ENCODE results near the gene MAGI2. TPM values are rescaled to one million over a fixed set of nuclear protein-coding genes. Genes with fewer than 3 reads are reported as not detected.

MAGI2 gene
- total RNA-seq, 6 experiments from 2014 or later = 7.1 to 9.8 (median 8.5) TPM

GRCh38 chr7:78095549-78095948, 1357.9 kb downstream of the MAGI2 start:
- Mint-ChIP-seq H3K4me1 (ENCODE audit: low read depth) (peaks cover 24% of the 10 kb centered on the region), H3K27me3 (ENCODE audit: insufficient read depth) (no peaks in the 10 kb centered on the region; the same call in 1 of the 2 replicates), H3K27ac (no peak overlapping the region), H3K9me3 (no peaks in the 10 kb centered on the region; the same call in 1 of the 2 replicates), H3K36me3 (ENCODE audit: low read depth) (peaks cover 12% of the 10 kb centered on the region), H3K4me3 (no peak overlapping the region)
- peak; percentile 77 for DNase-seq
- TF ChIP-seq, protein P1, sequence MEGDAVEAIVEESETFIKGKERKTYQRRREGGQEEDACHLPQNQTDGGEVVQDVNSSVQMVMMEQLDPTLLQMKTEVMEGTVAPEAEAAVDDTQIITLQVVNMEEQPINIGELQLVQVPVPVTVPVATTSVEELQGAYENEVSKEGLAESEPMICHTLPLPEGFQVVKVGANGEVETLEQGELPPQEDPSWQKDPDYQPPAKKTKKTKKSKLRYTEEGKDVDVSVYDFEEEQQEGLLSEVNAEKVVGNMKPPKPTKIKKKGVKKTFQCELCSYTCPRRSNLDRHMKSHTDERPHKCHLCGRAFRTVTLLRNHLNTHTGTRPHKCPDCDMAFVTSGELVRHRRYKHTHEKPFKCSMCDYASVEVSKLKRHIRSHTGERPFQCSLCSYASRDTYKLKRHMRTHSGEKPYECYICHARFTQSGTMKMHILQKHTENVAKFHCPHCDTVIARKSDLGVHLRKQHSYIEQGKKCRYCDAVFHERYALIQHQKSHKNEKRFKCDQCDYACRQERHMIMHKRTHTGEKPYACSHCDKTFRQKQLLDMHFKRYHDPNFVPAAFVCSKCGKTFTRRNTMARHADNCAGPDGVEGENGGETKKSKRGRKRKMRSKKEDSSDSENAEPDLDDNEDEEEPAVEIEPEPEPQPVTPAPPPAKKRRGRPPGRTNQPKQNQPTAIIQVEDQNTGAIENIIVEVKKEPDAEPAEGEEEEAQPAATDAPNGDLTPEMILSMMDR (IDR thresholded peaks at IDR 0.05) = peak; percentile 69

DNA sequence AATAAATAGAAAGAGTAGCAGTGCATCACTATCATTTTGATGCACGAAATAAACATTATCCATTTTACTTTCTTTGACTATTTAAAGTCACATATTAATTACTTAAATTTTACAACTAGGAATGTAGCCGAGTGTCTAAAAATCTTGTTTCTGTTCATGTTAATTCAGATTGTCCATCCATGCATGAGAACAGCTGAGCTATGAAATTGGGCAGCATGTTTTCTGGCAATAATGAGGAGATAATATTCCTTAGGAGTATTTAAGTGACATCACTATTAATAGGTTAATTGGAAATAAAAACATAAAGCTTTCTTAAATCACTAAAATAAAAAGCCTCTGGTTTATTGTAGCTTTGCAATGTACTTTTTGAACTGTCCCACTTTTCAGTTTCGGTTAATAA, 1361.1 kb downstream of the MAGI2 start:
- Mint-ChIP-seq H3K9me3 (no peaks in the 10 kb centered on the region; the same call in 1 of the 2 replicates), H3K27ac (no peak overlapping the region), H3K4me1 (ENCODE audit: low read depth) (peaks cover 11% of the 10 kb centered on the region), H3K27me3 (ENCODE audit: insufficient read depth) (no peaks in the 10 kb centered on the region; the same call in 1 of the 2 replicates), H3K36me3 (ENCODE audit: low read depth) (peaks cover 11% of the 10 kb centered on the region), H3K4me3 (no peak overlapping the region)
- TF ChIP-seq, protein P1 (IDR thresholded peaks at IDR 0.05) = no peak
- no peak for DNase-seq

- H3K4me3 Mint-ChIP-seq = no peak overlapping the region
- H3K27me3 Mint-ChIP-seq (ENCODE audit: insufficient read depth) = no peaks in the 10 kb centered on the region; the same call in 1 of the 2 replicates
- peaks cover 4% of the 10 kb centered on the region for H3K36me3 Mint-ChIP-seq (ENCODE audit: low read depth)
- no peak overlapping the region for H3K27ac Mint-ChIP-seq
- no peaks in the 10 kb centered on the region; the same call in 1 of the 2 replicates for H3K9me3 Mint-ChIP-seq
- peaks cover 4% of the 10 kb centered on the region for H3K4me1 Mint-ChIP-seq (ENCODE audit: low read depth)
- TF ChIP-seq, protein P1 (IDR thresholded peaks at IDR 0.05) = peak; percentile 60; the same call in 1 of the 2 replicates
- peak; percentile 39 for DNase-seq
Measured at GRCh38 chr7:78090616-78091015, 1362.9 kb downstream of the MAGI2 start.

DNA sequence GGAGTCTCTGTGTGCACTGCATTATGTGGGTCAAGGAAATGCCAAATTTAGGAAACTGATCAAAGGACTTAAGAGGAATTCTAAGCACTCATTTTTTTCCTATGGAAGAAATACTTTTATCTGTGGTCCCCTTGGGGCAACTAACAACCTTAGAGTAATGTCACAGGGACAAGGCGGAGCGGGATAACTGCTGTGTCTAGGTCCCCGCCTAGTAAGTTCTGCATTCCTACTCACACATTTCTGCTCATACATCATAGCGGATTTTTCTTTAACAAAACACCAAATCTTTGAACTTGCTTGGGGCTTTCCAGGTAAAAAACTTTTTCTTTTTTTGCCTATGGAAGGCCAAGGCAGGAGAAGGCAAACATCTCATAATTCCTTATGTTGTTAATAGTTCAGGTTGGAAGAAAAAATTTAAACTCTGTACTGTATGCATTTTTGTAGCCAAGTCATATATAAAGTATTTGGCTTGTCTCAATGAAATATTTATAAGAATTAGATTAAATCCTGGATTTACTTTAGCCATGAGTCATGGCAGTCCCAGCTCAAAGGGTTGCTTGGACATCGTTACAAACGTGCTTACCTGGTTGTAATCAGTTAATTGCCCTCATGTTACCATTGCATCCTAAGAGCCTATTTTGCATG, 1369.9 kb downstream of the MAGI2 start:
- Mint-ChIP-seq H3K36me3 (ENCODE audit: low read depth) (no peaks in the 10 kb centered on the region), H3K27ac (peak overlapping the region; percentile 47), H3K4me1 (ENCODE audit: low read depth) (no peaks in the 10 kb centered on the region; the same call in 1 of the 2 replicates), H3K27me3 (ENCODE audit: insufficient read depth) (no peaks in the 10 kb centered on the region), H3K4me3 (peak overlapping the region; percentile 41), H3K9me3 (no peaks in the 10 kb centered on the region)
- DNase-seq = peak; percentile 15
- TF ChIP-seq, protein P1 (IDR thresholded peaks at IDR 0.05) = no peak

GRCh38 chr7:78082556-78082955, 1370.9 kb downstream of the MAGI2 start:
- H3K36me3 Mint-ChIP-seq (ENCODE audit: low read depth) = no peaks in the 10 kb centered on the region

More at GRCh38 chr7:78082556-78082955, 1370.9 kb downstream of the MAGI2 start:
- no peaks in the 10 kb centered on the region; the same call in 1 of the 2 replicates for H3K4me1 Mint-ChIP-seq (ENCODE audit: low read depth)
- no peaks in the 10 kb centered on the region for H3K27me3 Mint-ChIP-seq (ENCODE audit: insufficient read depth)
- H3K4me3 Mint-ChIP-seq = peak overlapping the region; percentile 13; the same call in 1 of the 2 replicates
- no peak for DNase-seq
- H3K9me3 Mint-ChIP-seq = no peaks in the 10 kb centered on the region
- TF ChIP-seq, protein P1 (IDR thresholded peaks at IDR 0.05) = no peak
- peak overlapping the region; percentile 50; the same call in 1 of the 2 replicates for H3K27ac Mint-ChIP-seq

Measured in HFFc6 (cell line).